ENCODE data around the gene ADD1. TPM values are rescaled to one million over a fixed set of nuclear protein-coding genes. Genes with fewer than 3 reads are reported as not detected.

Gene ADD1
- total and polyA plus RNA-seq, 4 donors, result 127 to 400 (median 268) TPM

- H3K9me3 ChIP-seq (ENCODE audit: control insufficient read depth in 4 of 4, insufficient read depth in 3 of 4, low read length in 3 of 4), result no peaks in the 10 kb centered on the region
- H3K9ac ChIP-seq (ENCODE audit: insufficient read depth in 1 of 2, low read length in 2 of 2), result peak overlapping the region in 1 of 2 donors; percentile 1
- no peak for ATAC-seq (ENCODE audit: insufficient read depth, low FRiP score)
- H3K27me3 ChIP-seq (ENCODE audit: control insufficient read depth in 3 of 3, insufficient read depth in 3 of 3, low read length in 2 of 3), result no peaks in the 10 kb centered on the region
- no peak overlapping the region for H3K4me3 ChIP-seq
- peaks cover 0 to 13% (median 6%) of the 10 kb centered on the region in 5 donors for H3K4me1 ChIP-seq (ENCODE audit: control insufficient read depth in 5 of 5, insufficient read depth in 5 of 5, low read length in 5 of 5)
- DNase-seq, result peak in 1 of 3 donors; percentile 14
- H3K27ac ChIP-seq (ENCODE audit: low read depth in 1 of 2, low read length in 1 of 2), result peak overlapping the region in 1 of 2 donors; percentile 9
- peaks cover 10 to 58% (median 35%) of the 10 kb centered on the region in 4 donors for H3K36me3 ChIP-seq (ENCODE audit: control insufficient read depth in 4 of 4, insufficient read depth in 4 of 4, low read length in 4 of 4)
- no peak for TF ChIP-seq CTCF (IDR thresholded peaks at IDR 0.05; ENCODE audit: control extremely low read depth, extremely low read depth)
- 89 to 94% methylated on average over 29 of the region's 29 CpGs for WGBS, 2 donors
Measured at GRCh38 chr4:2940267-2941137, 96.9 kb downstream of the ADD1 start.

DNA sequence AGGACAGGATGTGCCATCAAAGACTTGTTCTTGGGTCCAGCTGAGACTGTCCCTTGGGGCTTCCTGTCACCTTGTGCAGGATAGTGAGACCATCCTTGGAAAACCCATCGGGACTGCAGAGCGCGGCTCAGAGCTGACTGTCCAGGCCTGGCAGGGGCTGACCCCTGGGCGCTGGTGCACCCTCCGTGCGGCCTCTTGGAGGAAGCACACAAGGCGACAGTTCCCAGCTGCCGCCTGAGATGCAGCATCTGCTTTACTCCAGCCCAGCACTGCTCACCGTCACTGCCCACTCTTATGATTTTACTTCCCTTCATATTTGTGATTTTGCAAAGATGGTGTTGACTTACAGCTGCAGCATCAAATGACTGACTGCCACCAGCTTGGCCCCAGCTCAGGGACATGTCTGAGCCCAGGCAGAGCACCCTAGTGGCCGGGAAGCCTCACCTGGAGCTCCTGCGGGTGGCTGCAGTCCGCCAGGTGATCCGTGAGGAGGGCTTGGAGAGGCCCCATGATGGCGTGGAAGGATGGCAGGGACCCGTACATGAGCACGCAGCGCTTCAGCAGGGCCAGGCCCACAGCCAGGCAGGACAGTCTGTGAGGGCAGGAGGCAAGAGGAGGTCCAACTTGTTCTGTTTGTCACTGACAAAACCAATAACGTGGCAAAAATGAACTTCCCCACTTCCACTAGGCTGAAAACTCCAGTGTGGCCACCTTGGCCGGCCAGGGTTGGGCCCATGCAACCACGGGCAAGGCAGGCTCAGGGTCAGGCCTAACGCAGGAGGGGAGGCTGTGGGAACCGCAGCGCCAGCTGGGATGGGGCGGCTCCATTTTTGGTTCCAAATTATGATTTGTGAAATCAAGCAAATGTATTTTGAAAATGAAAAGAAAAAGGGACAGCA, 97.7 kb downstream of the ADD1 start:
- WGBS, 2 donors, result 90 to 96% methylated on average over 24 of the region's 24 CpGs
- no peak overlapping the region for H3K4me3 ChIP-seq
- no peak overlapping the region for H3K9ac ChIP-seq (ENCODE audit: insufficient read depth in 1 of 2, low read length in 2 of 2)
- DNase-seq (peak in 2 of 3 donors; percentile 19 to 20), ATAC-seq (ENCODE audit: insufficient read depth, low FRiP score) (no peak)
- H3K9me3 ChIP-seq (ENCODE audit: control insufficient read depth in 4 of 4, insufficient read depth in 3 of 4, low read length in 3 of 4), result no peaks in the 10 kb centered on the region
- H3K27me3 ChIP-seq (ENCODE audit: control insufficient read depth in 3 of 3, insufficient read depth in 3 of 3, low read length in 2 of 3), result no peaks in the 10 kb centered on the region
- H3K4me1 ChIP-seq (ENCODE audit: control insufficient read depth in 5 of 5, insufficient read depth in 5 of 5, low read length in 5 of 5), result peaks cover 0 to 7% (median 4%) of the 10 kb centered on the region in 5 donors
- peak overlapping the region in 1 of 2 donors; percentile 9 for H3K27ac ChIP-seq (ENCODE audit: low read depth in 1 of 2, low read length in 1 of 2)
- H3K36me3 ChIP-seq (ENCODE audit: control insufficient read depth in 4 of 4, insufficient read depth in 4 of 4, low read length in 4 of 4), result peaks cover 10 to 65% (median 38%) of the 10 kb centered on the region in 4 donors
- TF ChIP-seq CTCF (IDR thresholded peaks at IDR 0.05; ENCODE audit: control extremely low read depth, extremely low read depth), result no peak

DNA sequence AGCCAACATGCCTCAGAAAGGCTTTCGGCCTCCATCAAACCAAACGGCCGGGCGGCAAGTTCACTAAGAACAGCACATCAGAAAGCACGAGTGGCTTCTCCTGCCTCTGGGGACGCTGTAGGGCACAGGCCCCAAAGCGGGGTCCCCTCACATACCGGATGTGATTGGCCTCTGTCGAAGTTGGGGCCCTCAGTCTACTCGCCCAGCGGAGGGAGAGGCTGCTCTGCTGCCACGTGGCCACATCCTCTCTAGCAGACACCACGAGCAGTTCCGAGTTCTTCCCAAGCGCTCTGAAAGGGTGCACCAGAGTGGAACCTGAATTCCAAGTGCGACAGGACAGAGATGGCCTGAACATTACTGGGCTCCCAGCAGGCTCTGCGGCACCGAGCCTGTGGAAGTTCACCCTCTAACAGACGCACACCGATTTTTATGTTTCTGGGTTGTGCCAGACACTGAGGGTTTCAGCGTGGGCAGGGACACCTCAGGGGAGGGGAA, 98.4 kb downstream of the ADD1 start:
- ATAC-seq (ENCODE audit: insufficient read depth, low FRiP score), result no peak
- Histone ChIP-seq H3K27ac (ENCODE audit: low read depth in 1 of 2, low read length in 1 of 2) (no peak overlapping the region), H3K4me1 (ENCODE audit: control insufficient read depth in 5 of 5, insufficient read depth in 5 of 5, low read length in 5 of 5) (peaks cover 0 to 5% (median under 1%) of the 10 kb centered on the region in 5 donors), H3K4me3 (no peak overlapping the region), H3K36me3 (ENCODE audit: control insufficient read depth in 4 of 4, insufficient read depth in 4 of 4, low read length in 4 of 4) (peaks cover 14 to 72% (median 42%) of the 10 kb centered on the region in 4 donors), H3K9ac (ENCODE audit: insufficient read depth in 1 of 2, low read length in 2 of 2) (no peak overlapping the region), H3K9me3 (ENCODE audit: control insufficient read depth in 4 of 4, insufficient read depth in 3 of 4, low read length in 3 of 4) (no peaks in the 10 kb centered on the region), H3K27me3 (ENCODE audit: control insufficient read depth in 3 of 3, insufficient read depth in 3 of 3, low read length in 2 of 3) (no peaks in the 10 kb centered on the region)
- no peak for TF ChIP-seq CTCF (IDR thresholded peaks at IDR 0.05; ENCODE audit: control extremely low read depth, extremely low read depth)
- 89 to 93% methylated on average over 21 of the region's 21 CpGs for WGBS, 2 donors
- DNase-seq, result peak in 1 of 3 donors; percentile 7
